HEK293 (cell line): Measurements from ENCODE around the gene DRAP1.

Experiments
- CTCF ChIP-seq: fragments of 450-650 bp; formaldehyde crosslinking; IDR thresholded peaks from 2 replicates; pipeline ENCODE4 v1.5.1; 2016; ENCODE audit warnings: missing biosample characterization, missing genetic modification characterization
- REST ChIP-seq: fragments of 450-650 bp; formaldehyde crosslinking; IDR thresholded peaks from 2 replicates; pipeline ENCODE4 v1.5.1; 2016; ENCODE audit warnings: missing biosample characterization, missing genetic modification characterization
- YY1 ChIP-seq: fragments of 450-650 bp; formaldehyde crosslinking; IDR thresholded peaks from 2 replicates; pipeline ENCODE4 v1.5.1; 2018; ENCODE audit warnings: missing biosample characterization, missing genetic modification characterization
- ZBTB26 ChIP-seq: fragments of 450-650 bp; formaldehyde crosslinking; optimal IDR thresholded peaks from 2 replicates; pipeline ENCODE3; 2016; ENCODE audit warnings: missing biosample characterization, mild to moderate bottlenecking, missing genetic modification characterization
- ZNF10 ChIP-seq: fragments of 450-650 bp; formaldehyde crosslinking; IDR thresholded peaks from 2 replicates; pipeline ENCODE4 v1.5.1; 2017; ENCODE audit warnings: missing biosample characterization, missing genetic modification characterization
- ZNF23 ChIP-seq: fragments of 450-650 bp; formaldehyde crosslinking; IDR thresholded peaks from 2 replicates; pipeline ENCODE4 v1.5.1; 2016; ENCODE audit warnings: missing biosample characterization, missing genetic modification characterization, borderline replicate concordance
- ZNF274 ChIP-seq, 2 experiments: fragments of 200-500 bp in 1 of 2; fragments of 450-650 bp in 1 of 2; sonication (Bioruptor generic) in 1 of 2; formaldehyde crosslinking in 1 of 2; IDR thresholded peaks; 2 replicates each; pipeline versions ENCODE4 v1.5.1 to v1.6.1; 2014 to 2016; ENCODE audit warnings: borderline replicate concordance in 1 of 2, inconsistent platforms in 1 of 2, low read length in 1 of 2, missing biosample characterization in 1 of 2, missing genetic modification characterization in 1 of 2
- ZNF660 ChIP-seq: fragments of 450-650 bp; IDR thresholded peaks from 2 replicates; pipeline ENCODE4 v1.5.1; 2018; ENCODE audit warnings: missing biosample characterization, mild to moderate bottlenecking, missing genetic modification characterization
- ZNF701 ChIP-seq: fragments of 450-650 bp; formaldehyde crosslinking; IDR thresholded peaks from 2 replicates; pipeline ENCODE4 v1.5.1; 2016; ENCODE audit warnings: missing biosample characterization, missing genetic modification characterization

GRCh38 chr11:65945430-65945911 lies 26.2 kb downstream of the DRAP1 start, which contains the start of gene TSGA10IP:
- TF ChIP-seq ZNF274 (IDR thresholded peaks at IDR 0.05; ENCODE audit: low read length) = no peak
- TF ChIP-seq ZNF274 (tag by site-specific recombination; IDR thresholded peaks at IDR 0.05; ENCODE audit: borderline replicate concordance) = no peak
- TF ChIP-seq ZNF23 (tag by site-specific recombination) = no peak
- TF ChIP-seq REST = no peak
- no peak for TF ChIP-seq CTCF
- TF ChIP-seq ZNF701 (tag by site-specific recombination) = no peak
- TF ChIP-seq ZNF660 (tag by site-specific recombination) = no peak
- TF ChIP-seq YY1 = no peak
- no peak for TF ChIP-seq ZBTB26 (tag by site-specific recombination)
- no peak for TF ChIP-seq ZNF10 (tag by site-specific recombination)
